GM23248 (cell line): Measurements from ENCODE around the gene KRTAP10-8.

Experiments
- EZH2 ChIP-seq: fragments of 200-600 bp; sonication (generic); IDR thresholded peaks from 2 replicates; pipeline ENCODE4 v1.6.1; 2018; ENCODE audit warnings: antibody characterized with exemption, mild to moderate bottlenecking; ENCODE audit not compliant: insufficient read depth, poor library complexity, severe bottlenecking
- EZH2phosphoT487 ChIP-seq: fragments of 200-600 bp; sonication (generic); IDR thresholded peaks from 2 replicates; pipeline ENCODE4 v1.6.1; 2018; ENCODE audit warnings: antibody characterized with exemption, moderate library complexity, mild to moderate bottlenecking, low read depth; ENCODE audit not compliant: insufficient read depth

GRCh38 chr21:44609193-44609592, 2.7 kb upstream of the KRTAP10-8 start:
- no peak for TF ChIP-seq EZH2
- no peak for TF ChIP-seq EZH2phosphoT487
